GM12878 (cell line): Measurements from ENCODE around the gene CNKSR3. TPM values are rescaled to one million over a fixed set of nuclear protein-coding genes. Genes with fewer than 3 reads are reported as not detected.

ENCODE experiments used
- ATAC-seq: fragments of 200-7000 bp; cut with Tn5 transposase; 3 replicates; pipeline ENCODE4 v1.9.1; 2020; ENCODE audit warnings: mild to moderate bottlenecking, moderate library complexity
- BruUV-seq: library from RNA; stranded (reverse); fragments of 400-500 nt; replicated peaks from 2 replicates; lab custom pipeline; 2021; lab: Mats Ljungman, UMichigan
- CTCF ChIA-PET: fragments of 300-600 bp; sonication (Branson Sonifier 250); formaldehyde crosslinking; extraction: SDS; loops from one replicate; lab custom pipeline; 2021; ENCODE audit warnings: inconsistent platforms; lab: Yijun Ruan, JAX
- POLR2A ChIA-PET: fragments of 350-600 bp; formaldehyde crosslinking; extraction: SDS; loops from one replicate; lab custom pipeline; 2021; ENCODE audit warnings: inconsistent platforms; lab: Charles Lee
- RAD21 ChIA-PET: fragments of 300-600 bp; sonication (Branson Sonifier 250); formaldehyde crosslinking; loops from one replicate; lab custom pipeline; 2023; ENCODE audit warnings: antibody characterized with exemption; ENCODE audit not compliant: unreplicated experiment; lab: Charles Lee
- SMC1A ChIA-PET: fragments of 300-600 bp; sonication (Branson Sonifier 250); formaldehyde crosslinking; loops from one replicate; lab custom pipeline; 2023; ENCODE audit not compliant: unreplicated experiment, uncharacterized antibody; lab: Charles Lee
- DNase-seq: peaks from one replicate; pipeline ENCODE4 v3.0.0-alpha.2; 2011; ENCODE audit warnings: low read depth, low spot score
- FAIRE-seq: peaks from 3 replicates; lab custom pipeline; 2011; peaks lifted over from hg19 to GRCh38; lab: Jason Lieb, UNC
- H2AFZ ChIP-seq: 2 replicates; pipeline ENCODE4 v1.6.0; 2011; ENCODE audit warnings: low read depth, low read length, control low read depth; ENCODE audit not compliant: control insufficient read depth
- H3K27ac ChIP-seq: 2 replicates; pipeline ENCODE4 v1.5.1; 2011; ENCODE audit warnings: control low read depth; ENCODE audit not compliant: control insufficient read depth, insufficient read depth
- H3K27me3 ChIP-seq, 2 experiments: replicated peaks in 1 of 2; 2 replicates each; pipeline versions ENCODE4 v1.6.0 to v1.6.1; 2011; ENCODE audit warnings: low read length in 1 of 2; ENCODE audit not compliant: control insufficient read depth in 2 of 2, insufficient read depth in 2 of 2
- H3K36me3 ChIP-seq, 2 experiments: 2 replicates each; pipeline ENCODE4 v1.5.1; 2011; ENCODE audit warnings: low read length in 1 of 2; ENCODE audit not compliant: control insufficient read depth in 2 of 2, insufficient read depth in 2 of 2
- H3K4me1 ChIP-seq: 2 replicates; pipeline ENCODE4 v1.6.1; 2011; ENCODE audit warnings: mild to moderate bottlenecking, low read length, moderate library complexity, mixed read lengths; ENCODE audit not compliant: control insufficient read depth, insufficient read depth
- H3K4me2 ChIP-seq: 2 replicates; pipeline ENCODE4 v1.6.0; 2011; ENCODE audit warnings: control low read depth; ENCODE audit not compliant: control insufficient read depth, insufficient read depth
- H3K4me3 ChIP-seq: fragments of 200-600 bp; sonication (generic); 2 replicates; pipeline ENCODE4 v1.5.1; 2016
- H3K79me2 ChIP-seq: 2 replicates; pipeline ENCODE4 v1.6.0; 2011; ENCODE audit warnings: low read length; ENCODE audit not compliant: control insufficient read depth, insufficient read depth
- H3K9ac ChIP-seq: 2 replicates; pipeline ENCODE4 v1.8.0; 2011; ENCODE audit warnings: low read length, control low read depth, mixed read lengths; ENCODE audit not compliant: control insufficient read depth, insufficient read depth
- H3K9me3 ChIP-seq: replicated peaks from 3 replicates; pipeline ENCODE4 v1.5.1; 2011; ENCODE audit warnings: mild to moderate bottlenecking, low read length; ENCODE audit not compliant: control insufficient read depth, insufficient read depth
- H4K20me1 ChIP-seq: 2 replicates; pipeline ENCODE4 v1.6.0; 2011; ENCODE audit not compliant: control insufficient read depth, insufficient read depth
- CHD1 ChIP-seq: IDR thresholded peaks from 2 replicates; pipeline ENCODE4 v1.6.1; 2012; ENCODE audit warnings: low read depth, low read length, improper control_type of control experiment
- CREB1 ChIP-seq: IDR thresholded peaks from 2 replicates; pipeline ENCODE4 v1.6.1; 2012; ENCODE audit warnings: low read depth, mild to moderate bottlenecking, inconsistent platforms
- KDM1A ChIP-seq: fragments of 200-600 bp; sonication (generic); IDR thresholded peaks from 2 replicates; pipeline ENCODE4 v1.6.1; 2016; ENCODE audit warnings: borderline replicate concordance
- MEF2B ChIP-seq: fragments of 450-650 bp; IDR thresholded peaks from 2 replicates; pipeline ENCODE4 v1.6.1; 2018; ENCODE audit warnings: mild to moderate bottlenecking, moderate library complexity; ENCODE audit not compliant: partially characterized antibody, poor library complexity, severe bottlenecking
- MTA2 ChIP-seq: fragments of 450-650 bp; IDR thresholded peaks from 2 replicates; pipeline ENCODE4 v1.6.1; 2016; ENCODE audit warnings: low read depth, mild to moderate bottlenecking, moderate library complexity
- MYB ChIP-seq: fragments of 150-350 bp; IDR thresholded peaks from 2 replicates; pipeline ENCODE4 v1.6.1; 2014; ENCODE audit warnings: mild to moderate bottlenecking, low read depth, low read length, borderline replicate concordance
- MYC ChIP-seq: IDR thresholded peaks from 2 replicates; pipeline ENCODE4 v1.6.1; 2011; ENCODE audit warnings: mild to moderate bottlenecking, low read length, moderate library complexity, inconsistent platforms; ENCODE audit not compliant: insufficient read depth, insufficient replicate concordance, insufficient read length, severe bottlenecking
- POLR2AphosphoS5 ChIP-seq: IDR thresholded peaks from 2 replicates; pipeline ENCODE4 v1.6.1; 2011; ENCODE audit warnings: mild to moderate bottlenecking, low read length, inconsistent platforms
- SMAD5 ChIP-seq: IDR thresholded peaks from 2 replicates; pipeline ENCODE4 v1.6.1; 2016; ENCODE audit warnings: antibody characterized with exemption, low read depth
- ZNF24 ChIP-seq: fragments of 450-650 bp; IDR thresholded peaks from 2 replicates; pipeline ENCODE4 v1.6.1; 2017; ENCODE audit warnings: antibody characterized with exemption, mild to moderate bottlenecking
- WGBS: methylation state at CpG from one replicate; pipeline ENCODE4 v1.1.6; 2016; ENCODE audit warnings: low lambda C conversion rate; ENCODE audit not compliant: insufficient replicate concordance, insufficient coverage; ENCODE audit errors: missing lambda C conversion rate; 5-methylcytosine and 5-hydroxymethylcytosine counted together
- in situ Hi-C: fragments of 300-500 bp; cut with MboI; formaldehyde crosslinking; loops from 9 replicates; pipeline ENCODE4 v1.14.3; 2018; ENCODE audit warnings: mixed read lengths
- intact Hi-C: fragments of 100-400 bp; cut with micrococcal nuclease; formaldehyde crosslinking; loops from one replicate; pipeline ENCODE4 v1.14.2; 2022; ENCODE audit not compliant: unreplicated experiment
- polyA plus RNA-seq, 11 experiments: library from polyadenylated mRNA; depleted of rRNA in 4 of 11; unstranded in 6 of 11; stranded (reverse) in 5 of 11; fragments of >200 nt; fragmentation: Nextera tagmentation in 4 of 11; fragmentation: Illumina TruSeq in 1 of 11; extraction: Ambion mirVana in 4 of 11; extraction: Trizol in 1 of 11; gene quantifications; 1 replicate in 1 of 11; 2 replicates in 10 of 11; pipeline versions ENCODE4 v1.2.1 to v1.2.3, GENCODE V29; 2011 to 2016; ENCODE audit warnings: inconsistent platforms in 2 of 11, missing spikeins in 2 of 11, low read depth in 1 of 11
- total RNA-seq, 4 experiments: library from RNA; depleted of rRNA in 3 of 4; stranded (reverse); fragments of >200 nt in 3 of 4; fragmentation: Illumina TruSeq in 1 of 4; extraction: Trizol in 1 of 4; gene quantifications; 2 replicates each; pipeline versions ENCODE4 v1.2.1 to v1.2.3, GENCODE V29; 2013 to 2021
- TF ChIP-seq, protein P1 (sequence below): IDR thresholded peaks from 2 replicates; pipeline ENCODE4 v1.6.1; 2012; ENCODE audit warnings: improper control_type of control experiment, low read depth, low read length; ENCODE audit not compliant: insufficient replicate concordance

Gene CNKSR3
- total and polyA plus RNA-seq, 10 of the 15 experiments (the other 5 are each of a cell fraction or from before 2014, with no cell fraction given) = under 0.01 to 0.48 (median 0.12) TPM; not detected in 2

DNA sequence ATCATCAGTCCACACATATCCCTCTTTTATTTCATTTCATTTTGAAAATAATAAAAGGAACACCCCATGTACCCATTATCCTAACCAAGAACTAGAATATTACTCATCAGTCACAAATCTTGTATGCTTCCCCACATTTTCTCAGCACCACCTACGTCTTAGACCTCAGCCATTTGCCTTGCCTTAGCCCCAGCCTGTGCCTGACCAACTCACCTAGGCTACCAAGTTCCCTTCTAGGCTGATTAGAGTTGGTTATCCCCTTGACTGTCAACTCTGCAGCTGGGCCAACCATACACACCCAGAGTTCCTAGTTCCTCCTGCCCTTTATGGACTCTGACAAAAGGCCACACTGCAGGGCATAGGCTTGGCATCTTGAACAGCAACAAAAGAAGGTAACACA is 120.5 kb downstream of the CNKSR3 start (continued):
- TF ChIP-seq POLR2AphosphoS5 = no peak
- no peak for TF ChIP-seq ZNF24
- no peak for TF ChIP-seq CHD1
- no peak for TF ChIP-seq MYB

DNA sequence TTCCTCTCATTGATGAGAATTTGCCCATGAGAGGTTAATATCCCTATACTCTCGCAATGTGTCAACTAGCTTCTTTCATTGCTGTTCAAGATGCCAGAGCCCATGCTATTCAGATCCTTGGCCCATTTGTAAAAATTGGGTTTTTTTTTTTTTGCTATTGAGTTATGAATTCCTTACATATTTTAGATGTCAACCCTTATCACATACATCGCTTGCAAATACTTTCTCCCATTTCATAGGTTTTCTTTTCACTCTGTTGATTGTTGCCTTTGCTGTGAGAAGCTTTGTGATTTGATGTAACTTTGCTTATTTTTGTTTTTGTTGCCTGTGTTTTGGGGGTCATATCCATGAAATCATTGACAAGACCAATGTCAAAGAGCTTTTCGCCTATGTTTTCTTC is 121.7 kb downstream of the CNKSR3 start:
- no peak overlapping the region for H3K9ac ChIP-seq
- H3K4me2 ChIP-seq = no peak overlapping the region
- FAIRE-seq (no peak), DNase-seq (no peak), ATAC-seq (no peak)
- CTCF ChIA-PET = interaction anchor here (0.5 to 0.6 kb wide), 2 partner anchors 68 to 234 kb away, joined by 3 read pairs; no protein-coding TSS in a partner anchor
- no peaks in the 10 kb centered on the region for H3K36me3 ChIP-seq
- H3K4me3 ChIP-seq = no peak overlapping the region
- H3K4me1 ChIP-seq = no peaks in the 10 kb centered on the region
- RAD21 ChIA-PET = interaction anchor here (0.6 kb wide), 1 partner anchor 107 kb away, joined by 3 read pairs; no protein-coding TSS in a partner anchor
- SMC1A ChIA-PET = no interaction called here
- no peaks in the 10 kb centered on the region; the same call in 1 of the 3 replicates for H3K9me3 ChIP-seq
- H4K20me1 ChIP-seq = no peaks in the 10 kb centered on the region
- no peak overlapping the region for H3K27ac ChIP-seq
- H3K27me3 ChIP-seq = no peaks in the 10 kb centered on the region; a peak in 3 of 4 replicates
- in situ Hi-C loops (no loop called here), intact Hi-C loops (no loop called here)
- no peak for TF ChIP-seq MTA2
- TF ChIP-seq CREB1 = no peak
- TF ChIP-seq, protein P1, sequence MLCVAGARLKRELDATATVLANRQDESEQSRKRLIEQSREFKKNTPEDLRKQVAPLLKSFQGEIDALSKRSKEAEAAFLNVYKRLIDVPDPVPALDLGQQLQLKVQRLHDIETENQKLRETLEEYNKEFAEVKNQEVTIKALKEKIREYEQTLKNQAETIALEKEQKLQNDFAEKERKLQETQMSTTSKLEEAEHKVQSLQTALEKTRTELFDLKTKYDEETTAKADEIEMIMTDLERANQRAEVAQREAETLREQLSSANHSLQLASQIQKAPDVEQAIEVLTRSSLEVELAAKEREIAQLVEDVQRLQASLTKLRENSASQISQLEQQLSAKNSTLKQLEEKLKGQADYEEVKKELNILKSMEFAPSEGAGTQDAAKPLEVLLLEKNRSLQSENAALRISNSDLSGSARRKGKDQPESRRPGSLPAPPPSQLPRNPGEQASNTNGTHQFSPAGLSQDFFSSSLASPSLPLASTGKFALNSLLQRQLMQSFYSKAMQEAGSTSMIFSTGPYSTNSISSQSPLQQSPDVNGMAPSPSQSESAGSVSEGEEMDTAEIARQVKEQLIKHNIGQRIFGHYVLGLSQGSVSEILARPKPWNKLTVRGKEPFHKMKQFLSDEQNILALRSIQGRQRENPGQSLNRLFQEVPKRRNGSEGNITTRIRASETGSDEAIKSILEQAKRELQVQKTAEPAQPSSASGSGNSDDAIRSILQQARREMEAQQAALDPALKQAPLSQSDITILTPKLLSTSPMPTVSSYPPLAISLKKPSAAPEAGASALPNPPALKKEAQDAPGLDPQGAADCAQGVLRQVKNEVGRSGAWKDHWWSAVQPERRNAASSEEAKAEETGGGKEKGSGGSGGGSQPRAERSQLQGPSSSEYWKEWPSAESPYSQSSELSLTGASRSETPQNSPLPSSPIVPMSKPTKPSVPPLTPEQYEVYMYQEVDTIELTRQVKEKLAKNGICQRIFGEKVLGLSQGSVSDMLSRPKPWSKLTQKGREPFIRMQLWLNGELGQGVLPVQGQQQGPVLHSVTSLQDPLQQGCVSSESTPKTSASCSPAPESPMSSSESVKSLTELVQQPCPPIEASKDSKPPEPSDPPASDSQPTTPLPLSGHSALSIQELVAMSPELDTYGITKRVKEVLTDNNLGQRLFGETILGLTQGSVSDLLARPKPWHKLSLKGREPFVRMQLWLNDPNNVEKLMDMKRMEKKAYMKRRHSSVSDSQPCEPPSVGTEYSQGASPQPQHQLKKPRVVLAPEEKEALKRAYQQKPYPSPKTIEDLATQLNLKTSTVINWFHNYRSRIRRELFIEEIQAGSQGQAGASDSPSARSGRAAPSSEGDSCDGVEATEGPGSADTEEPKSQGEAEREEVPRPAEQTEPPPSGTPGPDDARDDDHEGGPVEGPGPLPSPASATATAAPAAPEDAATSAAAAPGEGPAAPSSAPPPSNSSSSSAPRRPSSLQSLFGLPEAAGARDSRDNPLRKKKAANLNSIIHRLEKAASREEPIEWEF = no peak
- TF ChIP-seq MEF2B = no peak
- TF ChIP-seq SMAD5 = no peak
- no peak for TF ChIP-seq KDM1A
- no peak for TF ChIP-seq MYC
- WGBS = 70% methylated on average over 3 of the region's 3 CpGs
- no peaks in the 10 kb centered on the region for H3K79me2 ChIP-seq
- BruUV-seq = no TSS peak
- H2AFZ ChIP-seq = no peak overlapping the region
- POLR2A ChIA-PET = no interaction called here
